Effector CD4-positive, alpha-beta T cell (primary cell): ENCODE results near the gene PWWP2B.
"Not testable (repeated sequence)": the region's sequence is repeated elsewhere in the genome, so short reads cannot be mapped to it uniquely, and the experiment has no call there.

Experiments used
- DNase-seq: peaks from one replicate; pipeline ENCODE4 v3.0.0-alpha.2; 2020

PWWP2B gene

DNA sequence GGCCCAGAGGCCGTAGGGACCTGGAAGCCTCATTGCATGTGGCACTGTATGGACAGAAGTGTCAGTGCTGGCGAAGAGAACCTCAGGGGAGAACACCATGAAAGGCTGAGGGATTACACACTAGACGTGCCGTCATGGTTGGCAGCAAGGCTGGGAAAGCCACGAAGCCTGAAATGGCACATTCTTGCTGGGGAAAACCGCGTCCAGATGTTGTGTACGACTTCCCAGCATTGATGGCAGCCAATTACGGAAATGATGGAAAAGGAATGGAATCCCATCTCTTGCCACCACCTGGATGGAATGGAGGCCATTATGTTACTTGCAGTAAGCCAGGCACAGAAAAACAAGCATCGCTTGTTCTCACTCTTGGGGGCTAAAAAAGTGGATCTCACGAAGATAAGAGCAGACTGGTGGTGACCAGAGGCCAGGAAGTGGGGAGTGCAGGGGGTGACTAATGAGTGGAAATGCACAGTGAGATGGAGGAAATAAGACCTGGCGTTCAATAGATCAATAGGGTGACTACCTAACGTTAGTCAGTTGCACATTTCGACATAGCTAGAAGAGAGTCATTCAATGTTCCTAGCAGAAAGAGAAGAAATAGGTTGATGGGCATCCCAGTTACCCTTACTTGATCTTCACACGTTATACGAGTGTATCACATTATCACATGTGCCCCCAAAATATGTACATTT is 14.6 kb upstream of the PWWP2B start:
- DNase-seq: no peak

DNA sequence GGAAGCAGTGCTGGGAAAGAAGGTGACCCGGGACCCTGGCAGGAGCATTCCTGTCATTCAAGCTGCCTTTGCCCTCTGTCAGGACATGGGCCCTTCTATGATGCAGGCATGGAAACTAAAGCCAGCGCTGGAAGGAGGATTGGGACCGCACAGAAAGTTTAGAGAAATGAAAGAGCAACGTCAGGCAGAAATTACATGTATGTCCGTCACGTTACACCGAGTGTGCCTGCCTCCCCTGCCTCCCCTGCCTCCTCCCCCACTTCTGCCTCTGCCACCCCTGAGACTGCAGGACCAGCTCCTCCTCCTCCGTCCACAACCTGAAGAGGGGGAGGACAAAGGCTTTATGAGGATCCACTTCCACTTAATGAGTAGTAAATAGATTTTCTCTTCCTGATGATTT is 13.9 kb upstream of the PWWP2B start:
- no peak for DNase-seq

DNA sequence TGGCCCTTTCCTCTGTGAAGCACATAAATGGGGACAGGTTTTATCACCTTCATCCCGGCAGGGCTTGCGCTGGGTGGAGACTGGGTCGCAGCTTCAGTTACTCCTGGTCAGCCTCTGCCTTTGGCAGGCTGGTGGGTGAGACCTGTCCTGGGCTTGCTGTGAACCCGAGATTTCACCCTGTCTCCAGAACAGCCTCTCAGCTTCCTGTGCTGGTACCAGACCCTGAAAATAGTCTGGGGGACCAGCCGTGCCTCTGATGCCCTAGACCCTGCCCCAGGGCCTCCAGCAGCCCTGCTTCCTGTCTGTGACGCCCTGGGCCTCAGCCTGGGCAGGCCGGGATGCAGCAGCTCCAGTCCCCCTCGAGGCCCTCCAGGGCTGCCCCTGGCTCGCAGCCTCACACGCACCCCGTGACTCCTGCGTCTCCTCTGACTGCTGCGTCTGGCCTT is 13.2 kb upstream of the PWWP2B start:
- DNase-seq: no peak

DNA sequence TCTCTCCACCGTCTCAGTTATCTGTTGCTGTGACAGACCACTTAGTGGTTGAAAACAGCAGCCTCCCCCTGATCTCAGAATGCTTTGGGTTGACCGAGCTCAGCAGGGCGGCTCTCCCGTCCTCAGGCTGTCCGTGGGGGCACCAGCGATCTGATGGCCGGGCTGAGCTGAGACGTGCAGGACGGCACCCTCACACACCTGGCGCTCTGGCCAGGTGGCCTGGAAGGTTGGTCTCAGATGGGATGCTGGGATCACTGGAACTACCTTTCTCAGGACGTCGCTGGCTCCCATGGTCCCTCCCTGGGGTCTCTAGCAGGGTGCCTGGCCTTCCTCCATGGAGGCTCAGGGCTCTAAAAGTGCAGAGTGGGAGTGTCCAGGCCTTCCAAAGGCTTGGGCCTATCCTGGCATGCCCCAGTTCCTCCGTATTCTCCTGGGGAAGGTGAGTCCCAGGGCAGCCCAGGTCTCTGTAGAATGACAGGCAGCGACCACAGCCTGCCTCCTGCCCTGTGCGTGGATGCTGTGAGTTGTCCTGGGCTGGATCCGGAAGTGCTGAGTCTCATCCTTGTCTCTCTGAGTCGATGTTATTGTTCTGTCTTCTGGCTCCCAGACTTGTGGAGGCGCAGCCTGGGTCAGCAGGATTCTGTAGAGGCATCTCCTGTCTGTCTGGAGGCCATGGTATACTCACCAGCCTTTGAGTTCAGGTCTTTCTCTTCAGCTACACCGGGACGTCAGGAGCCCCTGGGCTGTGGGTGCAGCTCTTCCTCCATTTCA is 12.2 kb upstream of the PWWP2B start:
- DNase-seq: no peak

DNA sequence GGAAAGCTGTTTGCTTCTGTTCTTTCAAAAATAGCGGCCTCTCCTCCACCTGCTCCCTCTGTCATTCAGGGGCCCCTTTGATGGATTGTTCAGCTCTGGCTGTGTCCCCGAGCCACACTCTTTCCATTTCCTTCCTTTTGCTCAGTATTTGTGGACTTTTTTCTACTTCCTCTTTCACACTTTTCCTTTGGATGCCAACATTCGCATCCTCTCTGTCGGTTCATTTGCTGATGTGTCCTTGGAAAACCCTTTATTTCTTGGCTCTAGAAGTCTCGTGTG is 11.7 kb upstream of the PWWP2B start:
- no peak for DNase-seq

DNA sequence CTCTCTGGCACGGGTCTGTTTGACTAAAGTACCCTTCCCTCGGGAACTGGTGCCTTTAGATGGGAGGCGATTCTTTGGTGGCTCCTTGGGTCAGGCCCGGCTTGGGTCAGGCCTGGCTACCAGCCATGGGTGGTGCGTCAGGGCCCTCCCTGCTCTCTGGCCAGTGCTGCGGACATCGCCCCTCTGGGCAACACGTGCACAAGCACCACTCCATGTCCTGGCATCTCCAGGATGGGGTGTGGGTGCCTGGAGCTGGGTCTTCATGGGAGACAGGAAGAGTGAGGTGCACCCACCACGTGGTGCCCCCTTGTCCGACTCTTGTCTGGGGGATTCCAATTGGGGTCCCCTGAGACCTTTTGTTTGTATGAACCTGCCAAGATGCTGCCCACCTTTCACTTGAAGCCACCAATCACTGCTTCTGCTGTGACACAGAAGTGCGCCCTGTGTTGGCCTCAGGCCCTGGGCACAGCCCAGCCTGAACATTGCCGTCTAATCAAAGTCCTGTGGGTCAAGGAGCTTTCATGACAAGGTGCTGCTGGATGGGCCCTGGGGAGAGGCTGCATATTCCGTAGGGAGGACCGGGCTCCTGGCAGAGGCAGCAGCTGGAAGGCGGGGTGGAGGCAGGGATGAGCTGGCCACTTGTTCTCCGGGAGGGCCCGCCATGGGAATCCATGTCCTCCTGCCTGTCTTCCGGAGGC is 11.1 kb upstream of the PWWP2B start:
- DNase-seq: no peak

DNA sequence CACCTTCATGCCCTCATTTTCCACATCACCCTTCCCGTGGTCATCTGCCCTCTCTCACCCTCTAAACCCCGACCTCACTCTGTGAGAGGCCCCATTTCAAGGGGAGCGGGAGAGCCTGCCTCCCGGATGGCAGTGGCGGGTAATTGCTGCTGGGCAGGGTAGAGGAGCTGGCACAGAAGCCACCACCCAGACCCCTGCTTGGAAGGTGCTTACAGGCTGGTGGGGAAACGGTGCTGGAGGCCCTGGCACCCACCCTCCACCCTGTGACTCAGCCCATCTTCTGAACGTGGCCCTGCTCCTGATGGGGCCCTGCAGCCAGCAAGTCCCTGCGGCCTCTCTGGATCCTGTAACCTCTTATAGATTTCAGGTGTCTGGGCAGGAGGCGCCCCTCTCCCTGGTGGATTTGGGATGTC is 10.6 kb upstream of the PWWP2B start:
- no peak for DNase-seq

DNA sequence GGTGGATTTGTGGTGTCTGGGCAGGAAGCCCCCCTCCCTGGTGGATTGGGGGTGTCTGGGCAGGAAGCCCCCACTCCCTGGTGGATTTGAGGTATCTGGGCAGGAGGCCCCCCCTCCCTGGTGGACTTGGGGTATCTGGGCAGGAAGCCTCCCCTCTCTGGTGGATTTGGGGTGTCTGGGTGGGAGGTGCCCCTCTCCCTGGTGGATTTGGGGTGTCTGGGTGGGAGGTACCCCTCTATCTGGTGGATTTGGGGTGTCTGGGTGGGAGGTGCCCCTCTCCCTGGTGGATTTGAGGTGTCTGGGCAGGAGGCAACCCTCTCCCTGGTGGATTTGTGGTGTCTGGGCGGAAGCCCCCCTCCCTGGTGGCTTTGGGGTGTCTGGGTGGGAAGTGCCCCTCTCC is 10.1 kb upstream of the PWWP2B start:
- not testable (repeated sequence) for DNase-seq

DNA sequence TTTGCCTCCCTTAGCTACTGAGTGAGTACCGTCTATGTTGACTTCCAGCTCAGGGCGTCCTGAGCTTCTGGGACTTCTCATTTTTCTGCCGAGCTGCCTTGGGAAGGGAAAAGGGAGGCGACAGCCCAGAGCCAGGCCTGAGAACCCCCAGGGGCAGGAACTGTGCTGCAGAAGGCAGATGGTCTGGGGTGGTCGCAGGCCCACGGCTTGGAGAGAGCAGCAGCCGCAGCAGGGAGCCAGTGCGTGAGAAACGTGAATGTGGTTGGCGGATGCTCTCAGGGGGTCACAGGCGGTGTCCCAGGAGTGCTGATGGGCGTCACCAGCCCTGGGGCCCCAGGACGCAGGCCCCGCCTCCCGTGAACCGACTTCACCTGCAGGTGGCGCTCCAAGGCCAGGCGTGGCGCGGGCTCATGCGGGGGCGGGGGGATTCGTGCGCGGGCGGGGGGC is 9.2 kb upstream of the PWWP2B start:
- peak; percentile 78 for DNase-seq

DNA sequence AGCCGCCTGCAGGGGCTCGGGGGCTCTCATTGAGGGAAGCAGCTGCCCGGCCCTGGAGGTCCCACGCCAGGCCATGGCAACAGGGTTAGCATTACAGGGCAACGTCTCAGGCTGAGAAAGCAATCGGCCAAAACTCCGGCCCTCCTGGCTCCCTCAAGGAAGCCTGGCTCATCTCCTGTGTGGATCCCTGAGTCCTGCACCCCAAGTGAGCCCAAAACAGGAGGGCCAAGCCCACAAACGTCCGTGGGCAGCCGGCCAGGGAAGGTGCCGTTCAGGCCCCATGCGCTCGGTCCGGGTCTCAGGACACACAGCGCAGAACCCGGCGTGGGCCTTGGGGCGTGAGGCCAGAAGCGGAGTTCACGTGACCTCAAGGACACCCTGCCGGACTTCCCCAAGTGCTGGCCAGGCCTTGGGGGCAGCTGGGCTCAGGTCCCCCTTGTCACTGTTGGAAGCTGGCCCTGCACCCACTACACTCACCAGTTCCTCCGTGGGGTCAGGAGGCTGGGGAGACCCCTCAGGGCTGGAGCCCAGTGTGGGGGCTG is 8.0 kb upstream of the PWWP2B start:
- DNase-seq: no peak

DNA sequence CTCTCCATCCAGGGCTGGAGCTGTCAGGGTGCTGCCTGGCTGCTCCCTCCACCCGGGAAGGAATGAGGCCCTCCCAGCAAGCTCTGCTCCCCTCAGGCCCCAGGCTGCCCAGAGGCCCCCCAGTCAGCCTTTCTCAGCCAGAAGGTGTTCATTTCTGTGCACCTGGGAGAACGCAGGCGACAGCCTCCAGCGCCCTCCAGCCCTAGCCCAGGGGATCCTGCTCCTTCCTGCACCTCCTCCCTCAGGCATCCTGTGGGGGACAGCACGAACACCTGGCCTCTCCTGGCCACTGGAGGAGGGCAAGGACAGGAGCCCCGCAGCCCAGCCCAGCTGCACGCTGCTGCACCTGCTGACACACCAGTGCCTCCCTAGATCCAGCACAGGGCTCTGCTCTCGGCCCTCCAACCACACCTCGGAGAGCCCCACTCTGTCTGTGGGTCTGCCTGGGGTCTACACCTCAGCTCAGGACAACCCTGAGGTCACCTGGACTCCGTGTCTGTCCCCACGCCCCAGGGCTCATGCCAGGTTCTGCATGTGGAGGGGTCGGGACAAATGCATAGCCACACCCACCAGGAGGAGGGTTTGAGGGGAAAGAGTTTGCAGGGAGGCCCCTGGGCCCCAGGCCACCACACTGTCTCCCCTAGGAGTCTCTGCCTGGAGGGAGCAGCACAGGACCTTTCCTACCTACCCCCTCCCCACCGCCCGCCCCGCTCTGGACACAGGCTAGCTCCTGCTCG is 7.4 kb upstream of the PWWP2B start:
- no peak for DNase-seq

DNA sequence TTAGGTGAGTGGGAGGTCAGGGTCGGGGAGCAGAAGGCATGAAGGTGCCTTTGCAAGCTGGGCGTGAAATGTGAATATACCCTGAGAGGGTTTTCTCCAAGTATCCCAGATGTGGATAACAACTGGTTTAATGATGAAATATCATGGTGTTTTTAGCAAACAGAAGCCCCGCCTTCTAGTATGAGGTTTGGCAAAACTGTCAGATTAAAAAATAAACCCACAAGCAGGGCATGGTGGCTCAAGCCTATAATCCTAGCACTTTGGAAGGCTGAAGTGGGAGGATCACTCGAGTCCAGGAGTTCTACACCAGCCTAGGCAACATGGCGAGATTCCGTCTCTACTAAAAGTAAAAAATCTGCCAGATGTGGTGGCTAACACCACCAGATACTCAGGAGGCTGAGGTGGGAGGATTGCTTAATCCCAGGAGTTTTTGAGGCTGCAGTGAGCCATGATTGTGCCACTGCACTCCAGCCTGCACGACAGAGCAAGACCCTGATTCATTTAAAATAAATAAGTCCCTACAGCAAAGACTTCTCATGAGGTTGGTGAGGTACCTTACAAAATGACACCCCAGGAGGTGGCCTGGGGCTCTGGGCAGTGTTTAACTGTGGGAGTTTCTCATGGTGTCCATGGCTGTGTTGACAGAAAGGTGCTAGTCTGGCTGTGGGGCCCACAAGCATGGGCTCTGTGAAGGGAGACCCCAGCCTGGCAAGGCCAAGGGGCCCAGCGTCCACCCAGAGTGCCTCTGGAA is 6.7 kb upstream of the PWWP2B start:
- DNase-seq: no peak

DNA sequence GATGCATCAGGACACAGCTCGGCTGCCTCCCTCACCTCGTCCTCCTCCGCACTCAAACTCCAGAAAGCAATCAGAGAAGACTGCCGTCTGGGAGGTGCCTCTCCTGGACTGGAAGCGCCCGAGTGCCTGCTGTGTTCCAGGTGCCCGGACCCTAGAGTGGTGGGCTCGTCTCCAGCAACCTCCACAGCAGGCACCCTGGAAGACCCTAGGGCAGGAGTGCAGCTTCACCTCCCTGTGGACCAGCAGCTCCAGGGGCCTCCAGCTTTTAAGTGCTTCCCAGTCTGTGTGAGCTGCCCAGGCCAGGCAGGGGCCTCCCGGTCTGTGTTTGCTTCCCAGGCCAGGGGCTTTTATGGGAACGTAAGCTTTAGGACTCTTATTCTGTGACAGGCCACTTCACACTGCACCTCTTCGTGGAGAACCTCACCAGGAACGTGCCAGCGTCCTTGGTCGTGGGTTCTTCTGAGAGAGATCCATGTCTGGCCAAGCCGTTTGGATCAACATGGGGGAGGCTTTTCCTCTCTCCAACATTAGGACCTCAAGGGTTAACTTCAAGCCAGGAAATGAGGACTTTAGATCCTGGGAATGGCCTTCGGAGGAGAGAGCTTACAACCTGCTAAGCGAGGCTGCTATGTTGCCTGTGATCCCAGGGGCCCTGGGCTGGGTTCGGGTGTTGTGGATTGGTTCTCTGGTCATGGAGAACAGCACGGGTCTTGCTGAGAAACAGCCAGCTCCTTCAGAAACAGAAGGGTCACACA is 5.9 kb upstream of the PWWP2B start:
- no peak for DNase-seq

DNA sequence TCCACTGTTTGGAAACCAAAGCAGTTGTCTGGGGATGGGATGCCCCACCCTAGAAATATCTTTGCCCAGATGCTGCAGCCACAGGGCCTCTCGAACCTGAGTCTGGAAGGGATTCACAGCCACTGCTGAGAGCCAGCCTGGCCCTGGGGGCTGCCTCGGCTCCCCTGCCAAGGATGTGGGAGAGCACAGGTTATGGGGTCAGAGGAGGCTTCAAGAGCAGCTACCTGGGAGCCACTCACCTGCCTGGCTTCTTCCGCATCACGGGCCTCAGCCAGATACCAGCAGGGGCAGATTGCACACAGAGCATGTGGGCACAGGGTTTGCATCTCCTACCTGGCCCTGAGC is 5.4 kb upstream of the PWWP2B start:
- DNase-seq: no peak

DNA sequence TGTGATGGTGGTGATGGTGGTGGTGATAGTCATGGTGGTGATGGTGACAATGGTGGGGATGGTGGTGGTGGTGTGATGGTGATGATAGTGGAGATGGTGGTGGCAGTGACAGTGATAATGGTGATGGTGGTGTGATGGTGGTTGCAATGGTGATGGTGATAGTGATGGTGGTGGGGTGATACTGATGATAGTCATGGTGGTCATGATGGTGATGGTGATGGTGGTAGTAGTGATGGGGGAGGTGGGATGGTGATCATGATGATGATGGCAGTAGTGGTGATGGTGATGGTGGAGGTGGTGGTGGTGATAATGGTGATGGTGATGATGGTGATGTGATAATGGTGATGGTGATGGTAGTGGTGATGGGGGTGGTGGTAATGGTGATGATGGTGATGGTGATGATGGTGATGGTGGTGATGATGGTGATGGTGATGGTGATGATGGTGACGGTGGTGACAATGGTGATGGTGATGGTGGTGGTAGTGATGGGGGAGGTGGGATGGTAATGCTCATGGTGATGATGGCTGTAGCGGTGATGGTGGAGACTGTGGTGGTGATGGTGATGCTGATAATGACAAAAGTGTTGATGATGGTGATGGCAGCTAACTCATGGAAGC is 4.7 kb upstream of the PWWP2B start:
- no peak for DNase-seq

DNA sequence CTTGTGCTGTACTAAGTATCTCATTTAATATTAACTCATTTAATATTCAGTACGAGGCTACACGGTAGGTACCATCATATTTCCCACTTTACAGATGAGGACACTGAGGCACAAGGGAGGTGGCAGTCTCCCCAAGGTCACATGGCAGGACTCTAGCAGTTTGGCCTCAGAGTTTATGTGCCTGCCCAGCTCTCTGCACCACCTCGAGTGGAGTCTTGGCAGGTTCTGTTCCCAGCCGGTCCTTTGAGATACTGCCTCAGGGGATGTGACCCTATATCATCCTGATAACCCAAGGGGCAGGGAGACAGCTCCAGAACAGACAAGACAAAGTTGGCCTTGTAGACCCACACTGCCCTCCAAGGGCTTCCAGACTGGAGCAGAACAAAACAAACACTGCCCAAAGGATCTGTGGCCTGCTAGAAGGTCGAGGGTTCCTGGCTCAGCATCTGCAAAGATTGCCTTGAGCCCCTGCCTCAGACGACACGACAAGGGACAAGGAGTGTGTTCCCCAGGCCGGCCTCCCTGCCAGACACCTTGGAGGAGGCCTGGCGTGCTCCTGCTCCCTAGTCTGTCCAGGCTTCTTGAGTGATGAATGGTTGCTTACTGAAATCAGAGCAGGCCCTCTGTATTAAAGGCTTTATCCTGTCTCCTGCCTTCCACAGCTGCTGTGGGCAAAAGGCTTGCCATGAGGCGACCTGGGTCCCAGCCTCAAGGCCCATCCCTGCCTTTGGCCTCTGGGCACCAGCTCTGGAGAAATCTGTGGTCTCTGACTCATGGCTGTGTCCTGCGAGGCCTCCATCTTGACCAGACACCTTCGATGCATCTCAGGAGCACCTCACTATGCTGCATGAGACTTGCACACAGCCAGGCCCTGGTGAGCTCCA is 3.9 kb upstream of the PWWP2B start:
- DNase-seq: no peak

DNA sequence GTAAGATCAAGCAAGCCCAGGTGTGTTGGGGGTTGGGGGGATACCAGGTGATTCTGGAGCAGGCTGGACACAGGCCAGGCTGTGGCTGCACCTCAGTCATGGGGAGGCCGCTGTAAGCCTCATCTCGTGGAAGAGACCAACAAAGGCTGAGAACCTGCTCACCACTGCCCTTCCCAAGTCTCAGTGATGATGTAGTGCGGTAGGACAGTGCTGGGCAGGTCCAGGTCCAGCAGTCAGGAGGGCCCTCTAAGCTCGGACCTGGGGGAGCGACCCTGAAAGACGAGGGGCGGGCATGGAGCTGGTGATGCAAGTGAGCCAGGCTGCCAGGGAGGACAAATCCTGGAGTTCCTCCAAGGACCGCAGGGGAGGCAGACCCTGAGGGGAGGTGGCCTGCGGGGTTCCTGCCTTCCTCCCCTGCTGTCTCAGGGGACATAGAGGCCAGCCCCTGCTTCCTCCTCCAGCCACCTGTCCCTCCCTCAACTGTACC is 3.3 kb upstream of the PWWP2B start:
- DNase-seq: no peak

DNA sequence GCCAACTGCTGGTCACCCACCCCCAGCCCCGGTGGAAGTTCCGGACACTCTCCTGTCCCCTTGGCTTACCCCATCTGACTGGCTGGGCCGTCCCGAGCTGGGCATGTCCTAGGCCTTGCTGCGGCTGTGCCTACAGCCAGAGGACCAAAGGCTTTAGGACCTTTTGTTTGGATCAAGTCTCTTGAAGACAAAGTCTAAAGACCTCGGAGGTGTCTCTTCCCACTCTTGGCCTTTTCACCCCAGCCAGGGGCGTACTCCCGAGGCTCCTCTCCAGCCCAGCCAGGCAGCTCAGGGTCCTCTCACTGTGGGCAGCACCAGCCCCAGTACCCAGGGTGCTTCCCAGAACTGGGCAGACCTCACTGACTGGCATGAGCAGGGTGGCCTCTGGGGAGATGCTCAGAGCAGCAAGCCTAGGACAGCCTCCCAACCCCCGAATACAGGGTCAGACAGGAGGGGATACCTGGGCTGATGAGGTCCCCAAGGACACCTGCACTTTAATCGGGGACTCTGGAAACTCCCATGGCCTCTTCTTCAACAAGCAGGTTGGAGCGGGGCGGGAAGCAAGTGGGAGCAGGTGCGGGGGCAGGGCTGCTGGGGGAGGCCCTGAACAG is 2.7 kb upstream of the PWWP2B start:
- no peak for DNase-seq

DNA sequence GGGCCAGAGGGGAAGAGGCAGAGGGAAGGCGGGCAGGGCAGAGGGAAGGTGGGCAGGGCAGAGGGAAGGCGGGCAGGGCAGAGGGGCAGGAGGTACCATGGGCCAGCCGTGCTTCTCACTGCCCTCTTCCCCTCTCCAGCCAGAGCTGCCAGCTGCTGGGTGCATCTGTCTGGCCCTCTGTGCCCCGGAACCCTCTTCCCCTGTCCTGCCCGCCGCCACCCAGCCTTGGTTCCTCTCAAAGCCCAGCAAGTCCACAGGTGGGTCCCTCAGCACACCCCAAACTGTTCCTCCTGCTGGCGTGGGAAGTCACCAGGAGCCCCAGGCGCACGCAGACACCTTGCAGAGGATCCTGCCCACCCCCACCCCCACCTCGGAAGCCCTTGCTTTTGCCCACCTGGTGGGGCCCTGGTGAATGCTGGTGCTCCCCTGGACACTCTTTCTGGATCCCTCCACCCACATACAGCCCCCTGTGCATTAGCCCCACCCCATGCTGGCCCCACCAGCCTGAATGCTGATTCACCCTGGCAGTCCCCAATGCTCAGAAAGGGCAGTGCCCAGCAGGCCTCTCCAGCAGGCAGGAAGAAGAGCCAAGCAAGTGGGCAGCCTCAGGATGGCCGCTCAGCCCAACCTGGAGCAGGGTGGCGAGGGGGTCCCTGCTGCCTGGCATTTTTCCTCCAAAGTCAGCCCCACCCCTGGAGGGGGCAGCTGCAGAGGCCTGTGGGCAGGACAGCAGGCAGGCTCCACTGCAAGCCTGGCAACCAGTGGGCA is 1.9 kb upstream of the PWWP2B start:
- no peak for DNase-seq
